ENCODE results near the gene PTPRH.
"Not testable (repeated sequence)": the region's sequence is repeated elsewhere in the genome, so short reads cannot be mapped to it uniquely, and the experiment has no call there.

Gene PTPRH

DNA sequence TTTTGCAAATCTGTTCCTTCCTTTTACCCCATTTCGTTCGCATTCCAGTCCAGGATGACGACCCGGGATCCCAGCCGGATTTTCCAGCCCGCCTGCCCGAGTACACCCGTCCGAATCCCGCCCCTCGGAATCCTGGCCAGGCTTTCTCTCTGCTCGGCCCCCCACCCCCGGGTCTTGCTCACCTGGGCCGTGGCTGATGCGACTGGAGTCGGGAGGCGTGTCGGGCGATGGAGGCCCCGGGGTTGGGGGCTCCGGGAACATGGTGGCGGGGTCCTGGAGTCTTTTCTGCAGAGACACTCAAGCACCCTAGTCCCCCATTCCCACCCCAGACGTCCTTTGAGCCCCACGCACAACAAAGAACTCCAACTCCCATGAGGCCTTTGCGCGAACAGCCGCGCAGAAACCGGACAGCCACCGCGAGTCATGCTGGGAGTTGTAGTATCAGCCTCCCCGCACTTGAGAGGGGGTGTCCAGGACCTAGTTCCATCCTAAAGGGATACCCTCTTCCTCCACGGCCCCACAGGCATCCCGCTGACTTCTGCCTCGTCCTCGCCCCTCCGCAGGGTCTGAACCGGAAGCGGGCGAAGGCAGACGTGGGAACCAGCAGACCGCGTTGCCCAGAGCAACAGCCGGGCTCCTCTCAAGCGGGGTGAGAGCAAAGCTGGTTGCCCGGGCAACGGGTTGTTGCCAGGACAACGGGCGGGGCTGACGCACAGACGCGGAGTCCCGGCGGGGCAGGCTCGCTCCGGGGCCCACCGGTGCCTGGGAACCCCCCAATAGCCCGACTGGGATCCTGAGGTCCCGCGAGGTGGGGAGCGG, 30.3 kb downstream of the PTPRH start:
- DNase-seq, result peak; percentile 87

DNA sequence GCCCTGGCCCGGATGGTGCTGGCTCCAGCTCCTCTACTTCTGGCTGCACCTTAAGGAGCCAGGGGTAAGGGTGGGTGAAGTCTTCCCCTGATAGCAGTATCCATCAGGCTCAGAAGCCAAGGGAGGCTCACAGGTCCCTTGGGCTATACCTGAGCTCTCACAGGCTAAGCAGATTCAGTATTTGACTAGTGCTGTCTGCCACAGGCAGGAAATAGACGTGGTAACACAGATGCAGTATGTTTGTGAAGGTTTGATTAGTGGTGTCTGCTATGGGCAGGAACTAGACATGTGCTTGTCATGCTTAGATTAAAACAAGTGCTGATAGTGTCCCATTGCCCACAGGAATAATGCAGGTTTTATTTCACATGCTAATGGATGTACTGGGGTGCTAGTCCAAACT, 33.2 kb downstream of the PTPRH start:
- DNase-seq, result no peak

DNA sequence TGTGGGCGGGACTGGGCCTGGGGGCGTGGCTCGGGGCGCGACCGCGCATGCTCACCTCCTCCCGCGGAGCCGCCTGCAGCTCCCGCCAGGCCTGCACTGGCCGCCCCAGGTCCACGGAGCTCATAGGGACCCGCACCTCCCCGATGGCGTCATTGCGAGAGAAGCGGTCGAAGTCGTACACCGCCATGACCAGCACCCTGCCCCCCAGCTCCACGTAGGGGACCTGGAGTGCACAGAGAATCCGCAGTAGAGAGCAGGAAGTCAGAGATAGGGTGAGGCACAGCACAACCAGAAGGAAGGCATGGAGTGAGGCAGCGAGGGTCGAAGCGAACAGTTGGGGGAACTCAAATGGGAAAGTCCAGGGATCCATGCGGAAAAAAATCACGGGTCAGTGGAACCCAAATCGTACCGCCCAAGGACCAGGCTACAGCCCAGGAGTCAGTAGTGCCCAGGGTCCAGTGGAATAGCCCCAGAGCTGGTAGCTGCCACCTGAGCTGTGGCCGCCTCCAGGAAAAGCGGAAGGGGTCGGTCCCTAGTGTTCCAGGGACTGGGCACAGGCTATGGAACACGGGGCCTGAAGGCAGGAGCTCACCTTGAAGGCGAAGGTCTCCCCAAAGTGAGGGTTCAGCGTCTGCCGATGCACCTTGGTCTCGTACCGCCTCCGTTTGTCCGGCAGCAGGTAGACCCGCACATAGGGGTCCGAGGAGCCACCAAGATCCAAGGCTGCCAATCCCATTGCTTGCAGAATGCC, 34.0 kb downstream of the PTPRH start:
- no peak for DNase-seq

DNA sequence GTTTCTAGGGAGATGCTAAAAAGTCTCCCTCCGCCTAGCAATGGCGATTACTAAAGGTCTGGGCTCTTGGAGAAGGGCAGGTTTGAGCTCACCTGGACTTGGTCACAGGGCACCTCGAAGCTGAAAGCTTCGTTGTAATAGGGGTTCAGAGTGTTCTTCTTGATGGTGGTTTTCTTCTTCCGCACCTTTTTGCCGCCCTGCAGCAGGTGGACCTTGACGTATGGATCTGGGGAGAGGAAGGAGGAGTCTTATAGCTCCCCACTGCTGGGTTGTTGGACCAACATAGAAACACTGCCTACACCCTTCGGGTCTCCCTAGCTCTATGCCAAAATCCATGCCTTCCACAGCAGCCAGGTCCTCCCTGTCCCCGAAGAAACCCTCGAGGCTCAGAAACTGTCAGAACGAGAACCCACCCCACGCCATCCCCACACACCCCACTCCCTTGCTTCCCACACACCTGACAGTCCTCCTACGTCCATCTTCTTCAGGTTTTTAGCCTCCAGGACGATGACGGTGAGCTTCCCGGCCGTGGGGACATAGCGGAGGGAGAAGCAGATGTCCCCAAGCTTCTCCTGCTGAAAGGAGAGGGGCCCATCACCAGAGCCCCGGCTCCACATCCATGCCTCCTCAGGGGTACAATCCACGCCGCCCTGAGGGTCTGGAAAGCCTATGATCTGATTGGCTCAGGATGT, 34.7 kb downstream of the PTPRH start:
- DNase-seq, result no peak

GRCh38 chr19:55173714-55174409, 35.4 kb downstream of the PTPRH start:
- no peak for DNase-seq

GRCh38 chr19:55173186-55173713, 36.1 kb downstream of the PTPRH start:
- DNase-seq, result no peak

- DNase-seq, result no peak
These were observed 36.6 kb downstream of the PTPRH start for GRCh38 chr19:55172741-55173140.

DNA sequence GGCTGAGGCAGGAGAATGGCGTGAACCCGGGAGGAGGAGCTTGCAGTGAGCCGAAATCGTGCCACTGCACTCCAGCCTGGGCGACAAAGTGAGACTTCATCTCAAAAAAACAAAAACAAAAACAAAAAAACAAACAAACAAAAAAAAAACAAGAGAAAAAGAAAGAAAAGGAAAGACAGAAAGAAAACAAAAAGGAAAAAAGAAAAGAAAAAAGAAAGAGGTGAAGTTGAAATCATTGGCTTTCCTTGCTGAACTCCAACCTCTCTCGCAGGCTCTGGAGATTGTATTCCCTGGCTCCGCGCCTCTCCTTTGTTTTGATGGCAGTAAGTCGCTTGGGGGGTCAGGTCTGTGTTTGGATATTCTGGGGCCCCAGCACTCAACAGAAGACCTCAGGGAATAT, 37.0 kb downstream of the PTPRH start:
- not testable (repeated sequence) for DNase-seq

- no peak for DNase-seq
These were observed 37.9 kb downstream of the PTPRH start for GRCh38 chr19:55171440-55171839.

GRCh38 chr19:55169136-55169535, 40.2 kb downstream of the PTPRH start:
- DNase-seq, result no peak

- DNase-seq, result peak; percentile 93
These were observed 42.6 kb downstream of the PTPRH start, which contains the start of gene DNAAF3 for GRCh38 chr19:55166530-55167268. DNAAF3 (minus strand) TSS chr19:55166613; CDS start chr19:55166413, 200 bp downstream.

- peak; percentile 54 for DNase-seq
These were observed 43.3 kb downstream of the PTPRH start for GRCh38 chr19:55165952-55166529.

GRCh38 chr19:55161571-55162322, 47.6 kb downstream of the PTPRH start:
- DNase-seq, result no peak

GRCh38 chr19:55160986-55161365, 48.3 kb downstream of the PTPRH start:
- no peak for DNase-seq

DNA sequence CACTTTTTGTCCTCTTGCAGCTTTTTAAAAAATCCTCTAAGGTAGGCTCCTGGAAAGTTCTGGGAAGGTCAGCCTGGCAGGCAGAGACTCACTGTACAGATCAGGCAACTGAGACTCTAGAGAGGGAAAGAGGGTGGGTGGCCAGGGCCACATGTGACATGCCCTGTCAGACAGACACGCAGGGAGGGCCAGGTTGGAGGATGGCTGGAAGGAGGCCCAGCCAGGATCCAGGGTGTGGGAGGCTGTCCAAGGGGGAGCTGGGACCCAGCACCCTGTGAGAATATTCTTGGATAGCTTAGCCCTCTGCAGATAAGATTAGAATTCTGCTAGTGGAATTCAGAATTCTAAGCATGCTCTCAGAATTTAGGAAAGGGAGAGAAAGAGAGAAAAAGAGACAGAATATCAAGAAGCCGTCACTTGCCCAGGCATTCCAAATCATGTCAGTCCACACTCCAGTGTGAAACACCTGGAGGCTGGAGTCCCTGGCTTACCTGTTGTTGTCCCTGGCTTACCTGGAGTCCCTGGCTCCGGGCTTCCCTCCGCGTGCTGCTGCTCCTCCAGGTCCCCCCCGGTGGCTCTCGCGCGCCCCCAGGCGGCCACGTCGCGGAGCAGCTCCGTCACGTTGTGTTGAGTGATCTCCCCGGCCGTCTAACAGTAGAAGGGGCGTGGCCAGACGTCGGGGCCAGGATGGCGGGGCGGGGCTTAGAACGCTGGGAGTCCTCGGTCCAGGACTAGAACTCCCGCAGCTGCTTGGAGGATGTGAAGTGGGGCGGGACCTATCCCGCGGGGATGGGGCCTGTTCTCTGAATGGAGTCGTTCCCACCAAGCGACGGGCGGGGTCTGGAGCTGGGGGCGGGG, 48.9 kb downstream of the PTPRH start:
- peak; percentile 86 for DNase-seq

- DNase-seq, result no peak
These were observed 50.2 kb downstream of the PTPRH start for GRCh38 chr19:55158848-55159749.

GRCh38 chr19:55158423-55158822, 50.9 kb downstream of the PTPRH start:
- DNase-seq, result no peak

DNA sequence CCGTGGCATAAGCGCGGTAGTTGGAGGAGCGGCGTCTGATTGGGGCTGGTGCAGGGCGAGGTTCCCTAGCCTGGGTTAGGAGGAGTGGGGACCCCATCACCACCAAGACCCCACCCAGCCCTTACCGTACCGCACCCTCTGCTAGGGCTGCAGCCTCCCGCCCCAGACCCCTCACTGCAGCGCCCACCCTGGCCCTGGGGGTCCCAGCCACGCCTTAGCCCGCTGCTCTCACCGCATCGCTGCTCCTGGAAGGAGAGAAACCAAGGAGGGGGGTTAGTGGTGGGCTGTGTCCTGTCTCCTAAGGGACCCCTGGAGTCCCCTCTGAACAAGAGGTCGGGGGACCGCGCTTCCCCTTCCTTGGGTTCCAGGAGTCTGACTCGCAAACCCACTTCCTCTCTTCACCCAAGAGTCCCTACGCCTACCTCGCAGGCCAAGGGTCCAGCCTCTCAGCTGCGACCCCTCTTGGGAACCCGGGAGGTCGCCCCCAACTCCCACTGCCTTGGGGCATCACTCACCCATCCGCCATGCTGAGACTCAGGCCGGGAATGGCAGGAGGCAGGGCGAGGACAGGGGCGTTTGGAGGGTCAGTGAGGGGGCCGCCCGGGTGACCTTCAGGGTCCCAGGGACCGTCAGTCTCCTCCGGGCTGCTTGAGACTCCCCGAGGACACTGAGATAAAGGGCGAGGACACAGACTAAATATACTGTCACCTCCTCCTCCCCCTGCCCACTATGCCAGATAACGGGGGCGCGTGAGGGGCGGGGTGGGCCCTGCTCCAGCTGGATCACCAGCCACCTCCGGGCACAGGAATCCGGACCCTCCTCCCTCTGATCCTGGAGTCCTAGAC, 52.0 kb downstream of the PTPRH start, which contains the start of gene TNNI3:
Gene TNNI3 (minus strand): TSS at position 669 of the 845 bp plus-strand sequence. CDS start 143 bp downstream, at position 526.
- DNase-seq, result no peak

Measured in femur (tissue), 1 donor.